CD4-positive, alpha-beta T cell (primary cell): ENCODE results near the gene TGM1. TPM values are rescaled to one million over a fixed set of nuclear protein-coding genes. Genes with fewer than 3 reads are reported as not detected.

Experiments used
- ATAC-seq: fragments of 200-7000 bp; cut with Tn5 transposase; one replicate; pipeline ENCODE4 v1.10.0; 2022; ENCODE audit warnings: mild to moderate bottlenecking; ENCODE audit not compliant: poor library complexity
- CTCF ChIA-PET: fragments of 350-600 bp; sonication (Branson Sonifier 250); formaldehyde crosslinking; loops from one replicate; lab custom pipeline; 2021; ENCODE audit warnings: antibody characterized with exemption, inconsistent platforms; lab: Charles Lee
- POLR2A ChIA-PET: fragments of 350-600 bp; sonication (Branson Sonifier 250); formaldehyde crosslinking; loops from one replicate; lab custom pipeline; 2021; ENCODE audit warnings: antibody characterized with exemption, inconsistent platforms; lab: Charles Lee
- DNase-seq, 14 experiments: peaks; one replicate each; pipeline ENCODE4 v3.0.0-alpha.2; 2013 to 2020; ENCODE audit warnings: mixed read lengths in 2 of 14
- H3K27ac ChIP-seq, 2 donors: one replicate each; pipeline versions ENCODE4 v1.5.1 to v1.7.0; 2013; ENCODE audit warnings: low read length in 2 of 2, low read depth in 1 of 2, mild to moderate bottlenecking in 1 of 2
- H3K27me3 ChIP-seq, 2 experiments: 1 replicate in 1 of 2; 2 replicates in 1 of 2; pipeline versions ENCODE4 v1.6.1 to v1.7.0; 2013; ENCODE audit warnings: low read length in 2 of 2, control low read depth in 1 of 2, mild to moderate bottlenecking in 1 of 2, moderate library complexity in 1 of 2; ENCODE audit not compliant: insufficient read depth in 2 of 2, control insufficient read depth in 1 of 2
- H3K36me3 ChIP-seq: one replicate; pipeline ENCODE4 v1.6.1; 2013; ENCODE audit warnings: low read length, control low read depth; ENCODE audit not compliant: insufficient read depth
- H3K4me1 ChIP-seq: one replicate; pipeline ENCODE4 v1.6.1; 2013; ENCODE audit warnings: low read length, control low read depth; ENCODE audit not compliant: insufficient read depth
- H3K4me3 ChIP-seq: one replicate; pipeline ENCODE4 v1.5.1; 2013; ENCODE audit warnings: mild to moderate bottlenecking, low read length, moderate library complexity
- H3K9me3 ChIP-seq, 2 experiments: 1 replicate in 1 of 2; 2 replicates in 1 of 2; pipeline versions ENCODE4 v1.6.1 to v1.7.0; 2013; ENCODE audit warnings: low read length in 2 of 2, mild to moderate bottlenecking in 2 of 2, control low read depth in 1 of 2, moderate library complexity in 1 of 2; ENCODE audit not compliant: control insufficient read depth in 1 of 2, insufficient read depth in 1 of 2
- H3K27ac Mint-ChIP-seq: one replicate; pipeline ENCODE4 v1.8.0; 2020; ENCODE audit warnings: mixed read lengths
- H3K27me3 Mint-ChIP-seq: one replicate; pipeline ENCODE4 v1.8.0; 2021; ENCODE audit warnings: mixed read lengths
- H3K36me3 Mint-ChIP-seq: one replicate; pipeline ENCODE4 v1.8.0; 2021; ENCODE audit warnings: low read depth, mixed read lengths
- H3K4me1 Mint-ChIP-seq: one replicate; pipeline ENCODE4 v1.8.0; 2021; ENCODE audit warnings: low read depth, mixed read lengths
- H3K4me3 Mint-ChIP-seq: one replicate; pipeline ENCODE4 v1.8.0; 2020; ENCODE audit warnings: mild to moderate bottlenecking, mixed read lengths
- H3K9me3 Mint-ChIP-seq: one replicate; pipeline ENCODE4 v1.8.0; 2020; ENCODE audit warnings: mixed read lengths
- intact Hi-C, 2 experiments: fragments of 100-400 bp; cut with DNase I in 1 of 2; cut with micrococcal nuclease in 1 of 2; formaldehyde crosslinking; loops; one replicate each; pipeline versions ENCODE4 v1.15.1 to v1.9.0; 2023 to 2025; cut with DNase I, micrococcal nuclease
- total RNA-seq, 174 experiments: library from RNA in 2 of 174; stranded (reverse) in 2 of 174; gene quantifications; one replicate each; pipeline ENCODE4 v1.2.3 and lab custom pipeline; 2021 to 2026
- TF ChIP-seq, protein P1 (sequence below): fragments of 200-600 bp; IDR thresholded peaks from one replicate; pipeline ENCODE4 v1.8.0; 2022; ENCODE audit warnings: antibody characterized with exemption, mild to moderate bottlenecking

Gene TGM1
- total RNA-seq, 2 experiments from 2014 or later: 3.5 to 3.9 TPM

DNA sequence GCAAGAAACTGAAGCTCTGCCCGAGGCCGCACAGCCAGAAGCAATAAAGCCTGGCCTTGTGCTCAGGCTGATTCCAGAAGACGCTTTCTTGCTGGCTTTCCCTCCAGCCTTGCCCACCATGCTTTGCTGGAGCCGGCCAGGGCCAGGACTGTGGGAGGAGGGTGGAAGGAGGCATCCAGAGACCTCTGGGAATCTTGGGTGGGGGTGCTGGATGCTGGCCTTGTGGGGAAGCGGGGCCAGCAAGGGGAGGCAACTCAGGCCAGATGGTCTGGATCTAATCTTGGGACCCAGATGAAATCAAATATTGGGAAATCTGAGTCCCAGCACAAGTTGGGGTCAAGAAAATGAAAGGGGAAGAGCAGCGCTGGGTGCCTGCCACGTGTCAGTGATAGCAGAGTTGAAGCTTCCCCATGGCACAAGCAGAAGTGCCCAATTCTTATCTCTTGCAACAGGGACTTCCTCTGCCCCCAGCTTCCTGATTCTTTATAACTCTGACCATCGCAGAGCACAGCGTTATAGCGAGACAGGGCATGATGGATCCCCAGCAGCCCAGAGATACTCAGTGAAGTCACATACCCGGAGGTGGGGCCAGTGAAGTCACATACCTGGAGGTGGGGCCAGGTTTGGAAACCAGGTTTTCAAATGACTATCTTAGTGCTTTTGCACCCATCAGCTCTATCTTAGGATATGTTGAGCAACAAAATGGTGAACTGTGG is 14.8 kb upstream of the TGM1 start:
- H3K27me3 ChIP-seq: no peaks in the 10 kb centered on the region
- TF ChIP-seq, protein P1, sequence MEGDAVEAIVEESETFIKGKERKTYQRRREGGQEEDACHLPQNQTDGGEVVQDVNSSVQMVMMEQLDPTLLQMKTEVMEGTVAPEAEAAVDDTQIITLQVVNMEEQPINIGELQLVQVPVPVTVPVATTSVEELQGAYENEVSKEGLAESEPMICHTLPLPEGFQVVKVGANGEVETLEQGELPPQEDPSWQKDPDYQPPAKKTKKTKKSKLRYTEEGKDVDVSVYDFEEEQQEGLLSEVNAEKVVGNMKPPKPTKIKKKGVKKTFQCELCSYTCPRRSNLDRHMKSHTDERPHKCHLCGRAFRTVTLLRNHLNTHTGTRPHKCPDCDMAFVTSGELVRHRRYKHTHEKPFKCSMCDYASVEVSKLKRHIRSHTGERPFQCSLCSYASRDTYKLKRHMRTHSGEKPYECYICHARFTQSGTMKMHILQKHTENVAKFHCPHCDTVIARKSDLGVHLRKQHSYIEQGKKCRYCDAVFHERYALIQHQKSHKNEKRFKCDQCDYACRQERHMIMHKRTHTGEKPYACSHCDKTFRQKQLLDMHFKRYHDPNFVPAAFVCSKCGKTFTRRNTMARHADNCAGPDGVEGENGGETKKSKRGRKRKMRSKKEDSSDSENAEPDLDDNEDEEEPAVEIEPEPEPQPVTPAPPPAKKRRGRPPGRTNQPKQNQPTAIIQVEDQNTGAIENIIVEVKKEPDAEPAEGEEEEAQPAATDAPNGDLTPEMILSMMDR: no peak
- H3K9me3 ChIP-seq: no peaks in the 10 kb centered on the region
- peaks cover 50% of the 10 kb centered on the region for H3K4me1 ChIP-seq
- no peak overlapping the region for H3K4me3 ChIP-seq
- ATAC-seq (no peak), DNase-seq (peak in 2 of 14 experiments; percentile 47 to 50)
- no peaks in the 10 kb centered on the region for H3K36me3 ChIP-seq
- no peaks in the 10 kb centered on the region for H3K27me3 Mint-ChIP-seq
- ChIA-PET CTCF (interaction anchor here (4.4 kb wide), 1 partner anchor 20 kb away, joined by 24 read pairs; the partner anchor contains the start of genes DHRS1 and NOP9), POLR2A (no interaction called here)
- H3K4me1 Mint-ChIP-seq: peaks cover 49% of the 10 kb centered on the region
- no peaks in the 10 kb centered on the region for H3K9me3 Mint-ChIP-seq
- no peak overlapping the region for H3K27ac ChIP-seq
- H3K36me3 Mint-ChIP-seq: no peaks in the 10 kb centered on the region
- peak overlapping the region; percentile 81 for H3K27ac Mint-ChIP-seq
- no peak overlapping the region for H3K4me3 Mint-ChIP-seq
- intact Hi-C loops: no loop called here

DNA sequence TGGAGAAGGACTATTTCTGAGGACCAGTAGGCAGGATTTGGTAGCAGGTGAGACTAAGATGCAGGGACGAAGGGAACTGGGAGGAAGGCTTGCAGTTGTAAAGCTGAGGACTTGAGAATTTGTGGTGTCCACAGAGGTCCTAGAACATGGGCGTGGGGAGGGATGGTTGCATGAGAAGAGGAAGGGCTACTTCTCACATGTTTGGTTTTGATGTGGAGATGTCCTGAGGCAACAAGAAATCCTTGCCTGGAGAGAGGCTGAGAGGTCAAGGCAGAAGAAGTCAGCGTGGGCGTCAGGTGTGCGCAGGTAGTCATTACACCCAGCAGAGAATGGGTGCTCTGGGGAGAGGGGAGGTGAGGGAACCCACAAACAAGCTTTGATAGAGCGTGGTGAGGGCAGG is 14.1 kb upstream of the TGM1 start:
- Histone ChIP-seq H3K4me1 (peaks cover 56% of the 10 kb centered on the region), H3K36me3 (no peaks in the 10 kb centered on the region), H3K27me3 (no peaks in the 10 kb centered on the region), H3K9me3 (no peaks in the 10 kb centered on the region), H3K4me3 (no peak overlapping the region), H3K27ac (no peak overlapping the region)
- ATAC-seq (no peak), DNase-seq (no peak)
- Mint-ChIP-seq H3K9me3 (no peaks in the 10 kb centered on the region), H3K4me1 (peaks cover 56% of the 10 kb centered on the region), H3K4me3 (no peak overlapping the region), H3K27ac (peak overlapping the region; percentile 37), H3K27me3 (no peaks in the 10 kb centered on the region), H3K36me3 (no peaks in the 10 kb centered on the region)
- TF ChIP-seq, protein P1: no peak
- POLR2A ChIA-PET: no interaction called here
- intact Hi-C loops: no loop called here
- CTCF ChIA-PET: no interaction called here

DNA sequence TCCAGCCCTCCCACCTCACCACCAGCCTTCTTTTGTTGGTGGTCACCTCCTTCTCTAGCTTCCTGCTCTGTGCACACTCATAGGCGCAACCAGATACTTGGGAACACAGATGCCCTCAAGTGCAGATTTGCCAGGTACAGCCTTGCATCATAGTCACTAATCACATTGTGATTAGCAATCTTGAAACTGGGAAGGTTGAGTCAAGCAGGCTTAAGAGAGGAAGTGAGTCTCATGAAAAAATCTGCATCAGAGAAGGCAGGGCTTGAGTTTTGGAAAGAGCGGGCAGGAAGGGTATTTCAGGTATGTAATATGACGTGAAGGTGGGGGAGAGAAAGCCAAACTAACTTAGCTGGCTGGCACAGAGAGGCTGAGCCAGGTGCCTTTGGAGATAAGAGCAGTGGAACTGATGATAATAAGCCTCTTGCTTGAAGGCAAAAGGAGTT is 11.1 kb upstream of the TGM1 start:
- peak; percentile 31 for ATAC-seq

More for the DNA sequence above, 11.1 kb upstream of the TGM1 start:
- peaks cover 58% of the 10 kb centered on the region for H3K4me1 ChIP-seq
- peak overlapping the region; percentile 97 for H3K27ac Mint-ChIP-seq
- POLR2A ChIA-PET: interaction anchor here (0.8 to 1.7 kb wide), 8 partner anchors 26 to 193 kb away, joined by 3 to 19 read pairs (median 3); partner anchors contain the start of genes CBLN3, CHMP4A, CIDEB and DHRS1
- H3K27me3 Mint-ChIP-seq: no peaks in the 10 kb centered on the region
- H3K4me3 ChIP-seq: no peak overlapping the region
- DNase-seq: peak in 7 of 14 experiments; percentile 13 to 83 (median 50)
- H3K4me3 Mint-ChIP-seq: peak overlapping the region; percentile 1
- H3K27me3 ChIP-seq: no peaks in the 10 kb centered on the region
- no peaks in the 10 kb centered on the region for H3K9me3 Mint-ChIP-seq
- CTCF ChIA-PET: interaction anchor here (0.7 to 1.5 kb wide), 6 partner anchors 23 to 165 kb away, joined by 3 to 8 read pairs (median 4); partner anchors contain the start of genes CIDEB, LTB4R and TINF2
- H3K36me3 ChIP-seq: peaks cover 6% of the 10 kb centered on the region
- peaks cover 17% of the 10 kb centered on the region for H3K36me3 Mint-ChIP-seq
- H3K4me1 Mint-ChIP-seq: peaks cover 60% of the 10 kb centered on the region
- intact Hi-C loops: loop anchor here in 1 of 2 experiments (5.0 kb wide), 2 partner anchors 38 to 42 kb away; partner anchors contain the start of genes GMPR2, LTB4R, LTB4R2 and NEDD8
- TF ChIP-seq, protein P1: no peak
- peak overlapping the region; percentile 37 to 54 for H3K27ac ChIP-seq
- H3K9me3 ChIP-seq: no peaks in the 10 kb centered on the region
